Neural cell (in vitro differentiated cells): ENCODE measurements around the gene MED13L. TPM values are rescaled to one million over a fixed set of nuclear protein-coding genes. Genes with fewer than 3 reads are reported as not detected.

Source experiments
- H2AFZ ChIP-seq: fragments of 200-600, 300-800 bp; sonication (generic), shearing (Covaris generic); 2 replicates; pipeline ENCODE4 v1.6.0; 2014; ENCODE audit warnings: low read depth, mild to moderate bottlenecking, antibody characterized with exemption, low read length, moderate library complexity
- H3F3A ChIP-seq: fragments of 200-600 bp; shearing (Covaris generic); 2 replicates; pipeline ENCODE4 v1.6.1; 2016; ENCODE audit warnings: mild to moderate bottlenecking, moderate library complexity, mixed read lengths, antibody characterized with exemption, low read length; ENCODE audit not compliant: insufficient read depth, poor library complexity, severe bottlenecking
- H3K27ac ChIP-seq: fragments of 200-600, 300-800 bp; sonication (generic), shearing (Covaris generic); 2 replicates; pipeline ENCODE4 v1.5.1; 2014; ENCODE audit warnings: mild to moderate bottlenecking, low read length, moderate library complexity
- H3K27me3 ChIP-seq: fragments of 300-800, 200-600 bp; sonication (generic), shearing (Covaris generic); 2 replicates; pipeline ENCODE4 v1.6.0; 2014; ENCODE audit warnings: mild to moderate bottlenecking, low read depth, low read length, moderate library complexity; ENCODE audit not compliant: insufficient read depth
- H3K36me3 ChIP-seq: fragments of 300-800, 200-600 bp; sonication (generic), shearing (Covaris generic); 2 replicates; pipeline ENCODE4 v1.5.1; 2014; ENCODE audit warnings: mild to moderate bottlenecking, antibody characterized with exemption, low read length, moderate library complexity; ENCODE audit not compliant: insufficient read depth
- H3K4me2 ChIP-seq: fragments of 300-800, 200-600 bp; sonication (generic), shearing (Covaris generic); 2 replicates; pipeline ENCODE4 v1.6.0; 2014; ENCODE audit warnings: mild to moderate bottlenecking, low read length
- H3K4me3 ChIP-seq: fragments of 300-800, 200-600 bp; sonication (generic), shearing (Covaris generic); 2 replicates; pipeline ENCODE4 v1.5.1; 2014; ENCODE audit warnings: mild to moderate bottlenecking, low read length, moderate library complexity
- H3K79me2 ChIP-seq: fragments of 200-600 bp; shearing (Covaris generic); replicated peaks from 2 replicates; pipeline ENCODE4 v1.6.0; 2014; ENCODE audit warnings: mild to moderate bottlenecking, low read length, moderate library complexity; ENCODE audit not compliant: insufficient read depth
- H3K9ac ChIP-seq: fragments of 300-800, 200-600 bp; sonication (generic), shearing (Covaris generic); 2 replicates; pipeline ENCODE4 v1.6.1; 2016; ENCODE audit warnings: mild to moderate bottlenecking, low read length, mixed read lengths
- H3K9me2 ChIP-seq: fragments of 200-600 bp; shearing (Covaris generic); 2 replicates; pipeline ENCODE4 v1.6.1; 2016; ENCODE audit warnings: mild to moderate bottlenecking, low read length, mixed read lengths; ENCODE audit not compliant: insufficient read depth
- H3K9me3 ChIP-seq: fragments of 200-600, 300-800 bp; sonication (generic), shearing (Covaris generic); 2 replicates; pipeline ENCODE4 v1.6.1; 2016; ENCODE audit warnings: mild to moderate bottlenecking, mixed run types, low read length, moderate library complexity, mixed read lengths
- H4K20me1 ChIP-seq: fragments of 200-600 bp; shearing (Covaris generic); 2 replicates; pipeline ENCODE4 v1.6.1; 2016; ENCODE audit warnings: mild to moderate bottlenecking, mixed run types; ENCODE audit not compliant: insufficient read depth
- EP300 ChIP-seq: fragments of 450-650 bp; conservative IDR thresholded peaks from 2 replicates; pipeline ENCODE4 v1.6.1; 2014; ENCODE audit warnings: antibody characterized with exemption, mild to moderate bottlenecking, moderate library complexity; ENCODE audit not compliant: poor library complexity, severe bottlenecking
- EZH2 ChIP-seq: fragments of 200-600, 300-800 bp; shearing (Covaris generic), sonication (generic); IDR thresholded peaks from 2 replicates; pipeline ENCODE4 v1.6.1; 2014; ENCODE audit warnings: antibody characterized with exemption, low read length, borderline replicate concordance, mild to moderate bottlenecking; ENCODE audit not compliant: insufficient read depth, poor library complexity, severe bottlenecking
- MXI1 ChIP-seq: fragments of 450-650 bp; conservative IDR thresholded peaks from 2 replicates; pipeline ENCODE4 v1.6.1; 2014; ENCODE audit warnings: antibody characterized with exemption, mild to moderate bottlenecking; ENCODE audit not compliant: poor library complexity, severe bottlenecking
- POLR2AphosphoS5 ChIP-seq: IDR thresholded peaks from 2 replicates; pipeline ENCODE4 v1.6.1; 2012
- RAD21 ChIP-seq: fragments of 450-650 bp; conservative IDR thresholded peaks from 2 replicates; pipeline ENCODE4 v1.6.1; 2014; ENCODE audit warnings: antibody characterized with exemption, mild to moderate bottlenecking, moderate library complexity
- SMC3 ChIP-seq: fragments of 450-650 bp; conservative IDR thresholded peaks from 2 replicates; pipeline ENCODE4 v1.6.1; 2014; ENCODE audit warnings: antibody characterized with exemption, mild to moderate bottlenecking, moderate library complexity; ENCODE audit not compliant: poor library complexity
- TAF1 ChIP-seq: IDR thresholded peaks from 2 replicates; pipeline ENCODE4 v1.6.1; 2012; ENCODE audit warnings: low read depth
- polyA plus RNA-seq: library from polyadenylated mRNA; depleted of rRNA; stranded (reverse); fragments of >200 nt; gene quantifications from 2 replicates; pipeline ENCODE4 v1.2.3, GENCODE V29; 2014
- TF ChIP-seq, protein P1 (sequence below): fragments of 450-650 bp; IDR thresholded peaks from 2 replicates; pipeline ENCODE4 v1.5.1; 2014; ENCODE audit warnings: antibody characterized with exemption, mild to moderate bottlenecking, moderate library complexity; ENCODE audit not compliant: poor library complexity, severe bottlenecking
- TF ChIP-seq, protein P2 (sequence below): IDR thresholded peaks from 2 replicates; pipeline ENCODE4 v1.6.1; 2012; ENCODE audit warnings: borderline replicate concordance

MED13L gene
- polyA plus RNA-seq, 1 donor from 2014 or later, result 38.9 TPM

DNA sequence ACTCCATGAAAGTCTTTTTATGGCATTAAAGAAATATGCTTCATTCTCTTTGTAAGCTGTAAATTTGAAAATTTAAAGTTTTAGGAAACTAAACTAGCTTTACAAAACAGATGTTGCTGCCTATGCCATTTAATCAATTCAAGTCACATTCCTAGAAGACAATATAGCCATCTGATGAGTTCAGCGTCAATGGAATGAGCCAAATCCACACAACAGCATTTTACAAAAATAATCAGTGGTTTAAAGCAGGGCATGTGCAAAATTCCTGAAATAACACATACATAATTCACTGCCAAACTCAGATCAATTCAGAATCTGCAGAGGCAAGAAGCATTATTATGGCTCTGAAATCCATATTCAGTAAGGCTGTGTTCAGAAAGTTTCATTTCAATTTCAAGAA is 75.6 kb downstream of the MED13L start:
- TF ChIP-seq TAF1, result no peak
- TF ChIP-seq, protein P1, sequence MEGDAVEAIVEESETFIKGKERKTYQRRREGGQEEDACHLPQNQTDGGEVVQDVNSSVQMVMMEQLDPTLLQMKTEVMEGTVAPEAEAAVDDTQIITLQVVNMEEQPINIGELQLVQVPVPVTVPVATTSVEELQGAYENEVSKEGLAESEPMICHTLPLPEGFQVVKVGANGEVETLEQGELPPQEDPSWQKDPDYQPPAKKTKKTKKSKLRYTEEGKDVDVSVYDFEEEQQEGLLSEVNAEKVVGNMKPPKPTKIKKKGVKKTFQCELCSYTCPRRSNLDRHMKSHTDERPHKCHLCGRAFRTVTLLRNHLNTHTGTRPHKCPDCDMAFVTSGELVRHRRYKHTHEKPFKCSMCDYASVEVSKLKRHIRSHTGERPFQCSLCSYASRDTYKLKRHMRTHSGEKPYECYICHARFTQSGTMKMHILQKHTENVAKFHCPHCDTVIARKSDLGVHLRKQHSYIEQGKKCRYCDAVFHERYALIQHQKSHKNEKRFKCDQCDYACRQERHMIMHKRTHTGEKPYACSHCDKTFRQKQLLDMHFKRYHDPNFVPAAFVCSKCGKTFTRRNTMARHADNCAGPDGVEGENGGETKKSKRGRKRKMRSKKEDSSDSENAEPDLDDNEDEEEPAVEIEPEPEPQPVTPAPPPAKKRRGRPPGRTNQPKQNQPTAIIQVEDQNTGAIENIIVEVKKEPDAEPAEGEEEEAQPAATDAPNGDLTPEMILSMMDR, result no peak
- no peak for TF ChIP-seq POLR2AphosphoS5
- TF ChIP-seq MXI1, result no peak
- no peak for TF ChIP-seq SMC3
- TF ChIP-seq, protein P2, sequence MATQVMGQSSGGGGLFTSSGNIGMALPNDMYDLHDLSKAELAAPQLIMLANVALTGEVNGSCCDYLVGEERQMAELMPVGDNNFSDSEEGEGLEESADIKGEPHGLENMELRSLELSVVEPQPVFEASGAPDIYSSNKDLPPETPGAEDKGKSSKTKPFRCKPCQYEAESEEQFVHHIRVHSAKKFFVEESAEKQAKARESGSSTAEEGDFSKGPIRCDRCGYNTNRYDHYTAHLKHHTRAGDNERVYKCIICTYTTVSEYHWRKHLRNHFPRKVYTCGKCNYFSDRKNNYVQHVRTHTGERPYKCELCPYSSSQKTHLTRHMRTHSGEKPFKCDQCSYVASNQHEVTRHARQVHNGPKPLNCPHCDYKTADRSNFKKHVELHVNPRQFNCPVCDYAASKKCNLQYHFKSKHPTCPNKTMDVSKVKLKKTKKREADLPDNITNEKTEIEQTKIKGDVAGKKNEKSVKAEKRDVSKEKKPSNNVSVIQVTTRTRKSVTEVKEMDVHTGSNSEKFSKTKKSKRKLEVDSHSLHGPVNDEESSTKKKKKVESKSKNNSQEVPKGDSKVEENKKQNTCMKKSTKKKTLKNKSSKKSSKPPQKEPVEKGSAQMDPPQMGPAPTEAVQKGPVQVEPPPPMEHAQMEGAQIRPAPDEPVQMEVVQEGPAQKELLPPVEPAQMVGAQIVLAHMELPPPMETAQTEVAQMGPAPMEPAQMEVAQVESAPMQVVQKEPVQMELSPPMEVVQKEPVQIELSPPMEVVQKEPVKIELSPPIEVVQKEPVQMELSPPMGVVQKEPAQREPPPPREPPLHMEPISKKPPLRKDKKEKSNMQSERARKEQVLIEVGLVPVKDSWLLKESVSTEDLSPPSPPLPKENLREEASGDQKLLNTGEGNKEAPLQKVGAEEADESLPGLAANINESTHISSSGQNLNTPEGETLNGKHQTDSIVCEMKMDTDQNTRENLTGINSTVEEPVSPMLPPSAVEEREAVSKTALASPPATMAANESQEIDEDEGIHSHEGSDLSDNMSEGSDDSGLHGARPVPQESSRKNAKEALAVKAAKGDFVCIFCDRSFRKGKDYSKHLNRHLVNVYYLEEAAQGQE, result no peak
- no peak for TF ChIP-seq EP300
- no peak for TF ChIP-seq EZH2
- no peak for TF ChIP-seq RAD21
- H2AFZ ChIP-seq, result no peak overlapping the region
- no peaks in the 10 kb centered on the region for H4K20me1 ChIP-seq
- no peak overlapping the region for H3K4me2 ChIP-seq
- no peak overlapping the region for H3K27ac ChIP-seq
- no peaks in the 10 kb centered on the region for H3K9me2 ChIP-seq
- H3K79me2 ChIP-seq, result peaks cover 16% of the 10 kb centered on the region
- H3K9me3 ChIP-seq, result no peaks in the 10 kb centered on the region
- no peak overlapping the region for H3K9ac ChIP-seq
- H3K36me3 ChIP-seq, result no peaks in the 10 kb centered on the region
- H3K4me3 ChIP-seq, result no peak overlapping the region
- no peaks in the 10 kb centered on the region for H3F3A ChIP-seq
- no peaks in the 10 kb centered on the region for H3K27me3 ChIP-seq

DNA sequence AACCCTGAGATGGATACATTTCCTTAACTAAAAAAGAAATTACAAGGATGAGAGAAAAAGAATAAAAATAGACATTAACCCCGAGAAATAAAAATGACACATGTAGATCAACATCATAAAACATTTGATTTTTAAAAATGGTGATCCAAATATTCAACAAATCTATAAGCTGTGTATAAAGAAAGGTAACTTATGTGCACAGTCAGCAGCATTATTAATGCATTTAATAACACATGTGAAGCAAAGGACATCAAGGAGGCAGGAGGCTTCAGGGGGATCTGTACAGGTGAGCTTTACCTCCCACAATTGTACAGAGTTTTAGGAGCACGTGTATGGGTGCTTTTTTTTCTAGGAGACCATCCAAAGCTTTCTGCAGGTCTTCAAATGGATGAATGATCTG is 76.1 kb downstream of the MED13L start:
- no peaks in the 10 kb centered on the region for H3K36me3 ChIP-seq
- H4K20me1 ChIP-seq, result no peaks in the 10 kb centered on the region
- no peak overlapping the region for H3K4me2 ChIP-seq
- H3K27ac ChIP-seq, result no peak overlapping the region
- no peak overlapping the region for H3K4me3 ChIP-seq
- H3K27me3 ChIP-seq, result no peaks in the 10 kb centered on the region
- H2AFZ ChIP-seq, result no peak overlapping the region
- H3K79me2 ChIP-seq, result peaks cover 12% of the 10 kb centered on the region
- no peaks in the 10 kb centered on the region for H3K9me2 ChIP-seq
- TF ChIP-seq RAD21, result no peak
- no peak for TF ChIP-seq TAF1
- TF ChIP-seq EZH2, result no peak
- TF ChIP-seq, protein P2, result no peak
- no peak for TF ChIP-seq EP300
- no peaks in the 10 kb centered on the region for H3F3A ChIP-seq
- H3K9me3 ChIP-seq, result no peaks in the 10 kb centered on the region
- H3K9ac ChIP-seq, result no peak overlapping the region
